H9 (cell line): ENCODE data around the gene TBL1X. TPM values are rescaled to one million over a fixed set of nuclear protein-coding genes. Genes with fewer than 3 reads are reported as not detected.

ENCODE experiments used
- DNase-seq: peaks from one replicate; pipeline ENCODE4 v3.0.0-alpha.2; 2017
- H2AFZ ChIP-seq: one replicate; pipeline ENCODE4 v1.6.1; 2013; ENCODE audit warnings: mild to moderate bottlenecking, low read length, control low read depth, moderate library complexity
- H2AK5ac ChIP-seq: 2 replicates; pipeline ENCODE4 v1.6.1; 2013; ENCODE audit warnings: low read length, control low read depth, mixed read lengths; ENCODE audit not compliant: insufficient read length
- H2BK120ac ChIP-seq: one replicate; pipeline ENCODE4 v1.6.1; 2013; ENCODE audit warnings: low read depth, mild to moderate bottlenecking, low read length, control low read depth, inconsistent platforms; ENCODE audit not compliant: poor library complexity, severe bottlenecking
- H2BK12ac ChIP-seq: 2 replicates; pipeline ENCODE4 v1.6.1; 2013; ENCODE audit warnings: low read length, control low read depth, mixed read lengths, low read depth; ENCODE audit not compliant: insufficient read length
- H2BK15ac ChIP-seq: 2 replicates; pipeline ENCODE4 v1.6.1; 2013; ENCODE audit warnings: low read depth, low read length, control low read depth
- H2BK20ac ChIP-seq: one replicate; pipeline ENCODE4 v1.6.1; 2013; ENCODE audit warnings: low read depth, mild to moderate bottlenecking, low read length, control low read depth, inconsistent platforms; ENCODE audit not compliant: poor library complexity, severe bottlenecking
- H2BK5ac ChIP-seq: 2 replicates; pipeline ENCODE4 v1.6.1; 2013; ENCODE audit warnings: low read length, control low read depth, mixed read lengths; ENCODE audit not compliant: insufficient read length
- H3K14ac ChIP-seq: 2 replicates; pipeline ENCODE4 v1.6.1; 2013; ENCODE audit warnings: low read length, control low read depth; ENCODE audit not compliant: insufficient read depth
- H3K18ac ChIP-seq: 2 replicates; pipeline ENCODE4 v1.6.1; 2013; ENCODE audit warnings: low read depth, mild to moderate bottlenecking, mixed read lengths, low read length, control low read depth; ENCODE audit not compliant: insufficient read length
- H3K23ac ChIP-seq: 2 replicates; pipeline ENCODE4 v1.6.1; 2013; ENCODE audit warnings: low read length, control low read depth, mixed read lengths, low read depth; ENCODE audit not compliant: insufficient read length
- H3K23me2 ChIP-seq: 2 replicates; pipeline ENCODE4 v1.6.1; 2013; ENCODE audit warnings: low read depth, mild to moderate bottlenecking, mixed read lengths, low read length, control low read depth; ENCODE audit not compliant: insufficient read length, poor library complexity, severe bottlenecking
- H3K27ac ChIP-seq: 2 replicates; pipeline ENCODE4 v1.5.1; 2013; ENCODE audit warnings: low read length, control low read depth, mixed read lengths, low read depth; ENCODE audit not compliant: insufficient read length
- H3K27me3 ChIP-seq: 2 replicates; pipeline ENCODE4 v1.6.1; 2013; ENCODE audit warnings: low read length, control low read depth, inconsistent platforms; ENCODE audit not compliant: insufficient read depth
- H3K4ac ChIP-seq: 2 replicates; pipeline ENCODE4 v1.6.1; 2013; ENCODE audit warnings: low read depth, mild to moderate bottlenecking, control low read depth, inconsistent platforms, low read length, moderate library complexity
- H3K4me1 ChIP-seq: 2 replicates; pipeline ENCODE4 v1.6.1; 2013; ENCODE audit warnings: low read length, control low read depth, inconsistent platforms; ENCODE audit not compliant: insufficient read depth
- H3K4me2 ChIP-seq: 2 replicates; pipeline ENCODE4 v1.6.1; 2013; ENCODE audit warnings: low read length, control low read depth, mixed read lengths; ENCODE audit not compliant: insufficient read length, insufficient read depth
- H3K56ac ChIP-seq: 2 replicates; pipeline ENCODE4 v1.6.1; 2013; ENCODE audit warnings: low read depth, mild to moderate bottlenecking, mixed read lengths, low read length, control low read depth; ENCODE audit not compliant: insufficient read length
- H3K79me1 ChIP-seq: 2 replicates; pipeline ENCODE4 v1.6.1; 2013; ENCODE audit warnings: low read depth, mild to moderate bottlenecking, moderate library complexity, low read length, control low read depth, inconsistent platforms; ENCODE audit not compliant: insufficient read depth, poor library complexity, severe bottlenecking
- H3K79me2 ChIP-seq: 2 replicates; pipeline ENCODE4 v1.6.1; 2013; ENCODE audit warnings: low read length, control low read depth, inconsistent platforms; ENCODE audit not compliant: insufficient read depth
- H3K9ac ChIP-seq: 2 replicates; pipeline ENCODE4 v1.6.1; 2013; ENCODE audit warnings: low read length, control low read depth, mixed read lengths; ENCODE audit not compliant: insufficient read length; ENCODE audit errors: extremely low read depth
- H3K9me3 ChIP-seq: one replicate; pipeline ENCODE4 v1.6.1; 2013; ENCODE audit warnings: low read depth, low read length, inconsistent platforms; ENCODE audit not compliant: control insufficient read depth
- H3T11ph ChIP-seq: one replicate; pipeline ENCODE4 v1.6.1; 2013; ENCODE audit warnings: mild to moderate bottlenecking, low read length, control low read depth, inconsistent platforms
- H4K20me1 ChIP-seq: one replicate; pipeline ENCODE4 v1.6.1; 2013; ENCODE audit not compliant: control insufficient read depth, insufficient read length, insufficient read depth
- H4K5ac ChIP-seq: 2 replicates; pipeline ENCODE4 v1.6.1; 2013; ENCODE audit warnings: low read depth, mild to moderate bottlenecking, mixed read lengths, low read length, control low read depth; ENCODE audit not compliant: insufficient read length
- H4K8ac ChIP-seq: replicated peaks from 2 replicates; pipeline ENCODE4 v1.6.1; 2013; ENCODE audit warnings: low read length, control low read depth, mixed read lengths, low read depth; ENCODE audit not compliant: insufficient read length
- H4K91ac ChIP-seq: 2 replicates; pipeline ENCODE4 v1.6.1; 2013; ENCODE audit warnings: low read depth, mild to moderate bottlenecking, moderate library complexity, mixed read lengths, low read length, control low read depth; ENCODE audit not compliant: insufficient read length
- H3K27ac Mint-ChIP-seq, 3 experiments: 2 replicates in 2 of 3; 3 replicates in 1 of 3; pipeline ENCODE4 v1.8.0; 2020 to 2021; ENCODE audit warnings: mixed read lengths in 3 of 3, mild to moderate bottlenecking in 1 of 3, moderate library complexity in 1 of 3
- H3K27me3 Mint-ChIP-seq: 2 replicates; pipeline ENCODE4 v1.8.0; 2021; ENCODE audit warnings: low read depth, mild to moderate bottlenecking, moderate library complexity, mixed read lengths
- H3K36me3 Mint-ChIP-seq, 3 experiments: 2 replicates in 2 of 3; 3 replicates in 1 of 3; pipeline ENCODE4 v1.8.0; 2020 to 2021; ENCODE audit warnings: low read depth in 3 of 3, mixed read lengths in 3 of 3; ENCODE audit not compliant: insufficient read depth in 1 of 3
- H3K4me1 Mint-ChIP-seq, 2 experiments: 2 replicates each; pipeline ENCODE4 v1.8.0; 2020; ENCODE audit warnings: mixed read lengths in 2 of 2
- H3K4me3 Mint-ChIP-seq, 2 experiments: 2 replicates in 1 of 2; 3 replicates in 1 of 2; pipeline ENCODE4 v1.8.0; 2020 to 2021; ENCODE audit warnings: mild to moderate bottlenecking in 2 of 2, mixed read lengths in 2 of 2, moderate library complexity in 1 of 2
- H3K9me3 Mint-ChIP-seq, 2 experiments: 2 replicates in 1 of 2; 3 replicates in 1 of 2; pipeline ENCODE4 v1.8.0; 2020; ENCODE audit warnings: mild to moderate bottlenecking in 2 of 2, mixed read lengths in 2 of 2, moderate library complexity in 1 of 2
- WGBS: extraction: QIAGEN DNeasy Blood & Tissue Kit; methylation state at CpG from one replicate; pipeline ENCODE4 v1.1.7; 2013; ENCODE audit warnings: missing lambda C conversion rate, low lambda C conversion rate, mixed read lengths; ENCODE audit not compliant: insufficient read length; ENCODE audit errors: extremely low coverage; 5-methylcytosine and 5-hydroxymethylcytosine counted together
- total RNA-seq: library from RNA; stranded (reverse); gene quantifications from 2 replicates; pipeline ENCODE4 v1.2.1, GENCODE V29; 2021
- TF ChIP-seq, protein P1 (sequence below): fragments of 200-600 bp; sonication (generic); conservative IDR thresholded peaks from 3 replicates; pipeline ENCODE4 v1.8.0; 2021; ENCODE audit warnings: antibody characterized with exemption, mild to moderate bottlenecking

TBL1X gene
- total RNA-seq, 1 experiment from 2014 or later = 24.1 TPM

DNA sequence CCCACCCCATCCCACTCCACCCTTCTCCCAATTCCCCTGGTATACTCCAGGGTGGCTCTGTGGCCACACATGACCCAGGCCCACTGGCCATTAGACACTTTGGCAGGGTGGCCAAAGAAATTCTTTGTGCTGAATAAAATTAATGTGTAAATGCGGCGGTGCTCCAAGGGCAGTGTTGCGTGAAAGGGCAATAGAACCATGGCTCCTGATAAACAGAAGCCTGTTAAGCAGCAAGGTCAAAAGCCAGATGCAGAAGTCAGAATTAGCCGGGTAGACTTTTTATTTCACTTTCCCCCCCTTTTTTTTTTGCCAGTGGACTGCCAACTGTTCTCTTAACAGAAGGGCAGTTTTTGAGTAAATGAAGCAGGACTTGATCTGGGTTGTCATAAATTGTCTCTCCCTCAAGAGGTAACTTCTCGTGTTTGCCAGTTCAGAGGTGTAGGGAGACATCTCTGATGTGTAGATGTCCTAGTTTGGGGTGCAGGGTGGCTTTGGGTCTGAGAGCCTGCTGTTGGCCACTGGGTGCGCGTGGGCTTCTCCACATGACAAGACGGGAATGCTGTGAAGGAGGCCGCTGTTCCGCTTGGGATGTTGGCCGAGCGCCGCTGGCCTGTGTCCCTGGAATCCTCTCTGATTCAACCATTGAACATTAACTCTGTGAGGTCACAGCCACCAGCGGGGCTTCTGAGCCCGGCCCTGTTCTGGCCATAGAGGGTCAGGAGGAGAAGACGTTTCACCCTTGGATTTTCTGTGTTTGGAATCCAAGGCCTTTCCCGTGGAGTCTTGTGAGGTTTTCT is 139.5 kb downstream of the TBL1X start:
- H3K36me3 Mint-ChIP-seq = peaks cover 5 to 20% (median 20%) of the 10 kb centered on the region in 3 experiments; a peak in 6 of 7 replicates
- H3K9me3 Mint-ChIP-seq = peaks cover 7 to 62% of the 10 kb centered on the region in 2 experiments; a peak in 4 of 5 replicates
- H2AK5ac ChIP-seq = no peak overlapping the region
- H3K4me1 Mint-ChIP-seq = peaks cover under 1 to 14% of the 10 kb centered on the region in 2 experiments; a peak in 2 of 4 replicates
- no peak overlapping the region for H4K5ac ChIP-seq
- no peaks in the 10 kb centered on the region for H3K79me2 ChIP-seq
- H2BK12ac ChIP-seq = no peak overlapping the region
- H4K91ac ChIP-seq = no peak overlapping the region
- TF ChIP-seq, protein P1, sequence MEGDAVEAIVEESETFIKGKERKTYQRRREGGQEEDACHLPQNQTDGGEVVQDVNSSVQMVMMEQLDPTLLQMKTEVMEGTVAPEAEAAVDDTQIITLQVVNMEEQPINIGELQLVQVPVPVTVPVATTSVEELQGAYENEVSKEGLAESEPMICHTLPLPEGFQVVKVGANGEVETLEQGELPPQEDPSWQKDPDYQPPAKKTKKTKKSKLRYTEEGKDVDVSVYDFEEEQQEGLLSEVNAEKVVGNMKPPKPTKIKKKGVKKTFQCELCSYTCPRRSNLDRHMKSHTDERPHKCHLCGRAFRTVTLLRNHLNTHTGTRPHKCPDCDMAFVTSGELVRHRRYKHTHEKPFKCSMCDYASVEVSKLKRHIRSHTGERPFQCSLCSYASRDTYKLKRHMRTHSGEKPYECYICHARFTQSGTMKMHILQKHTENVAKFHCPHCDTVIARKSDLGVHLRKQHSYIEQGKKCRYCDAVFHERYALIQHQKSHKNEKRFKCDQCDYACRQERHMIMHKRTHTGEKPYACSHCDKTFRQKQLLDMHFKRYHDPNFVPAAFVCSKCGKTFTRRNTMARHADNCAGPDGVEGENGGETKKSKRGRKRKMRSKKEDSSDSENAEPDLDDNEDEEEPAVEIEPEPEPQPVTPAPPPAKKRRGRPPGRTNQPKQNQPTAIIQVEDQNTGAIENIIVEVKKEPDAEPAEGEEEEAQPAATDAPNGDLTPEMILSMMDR = no peak
- H2BK5ac ChIP-seq = no peak overlapping the region
- peaks cover 2% of the 10 kb centered on the region for H3K27me3 Mint-ChIP-seq
- H2BK20ac ChIP-seq = no peak overlapping the region
- H3K4me2 ChIP-seq = no peak overlapping the region
- no CpG with 5 or more reads among the region's 17 CpGs for WGBS
- H3K23ac ChIP-seq = no peak overlapping the region
- no peak overlapping the region for H3K27ac ChIP-seq
- no peaks in the 10 kb centered on the region for H4K20me1 ChIP-seq
- no peaks in the 10 kb centered on the region for H3K27me3 ChIP-seq
- no peak overlapping the region for H3K4me3 Mint-ChIP-seq
- H3K9me3 ChIP-seq = no peaks in the 10 kb centered on the region
- H4K8ac ChIP-seq = no peak overlapping the region
- H3K23me2 ChIP-seq = no peaks in the 10 kb centered on the region
- no peak for DNase-seq
- H3K4ac ChIP-seq = no peak overlapping the region
- no peak overlapping the region for H3K18ac ChIP-seq
- H2BK15ac ChIP-seq = no peak overlapping the region
- H3K27ac Mint-ChIP-seq = no peak overlapping the region
- H3K79me1 ChIP-seq = no peaks in the 10 kb centered on the region
- no peak overlapping the region for H3K56ac ChIP-seq
- no peak overlapping the region for H2AFZ ChIP-seq
- H3K14ac ChIP-seq = no peak overlapping the region
- H3K9ac ChIP-seq = no peak overlapping the region
- H3K4me1 ChIP-seq = no peaks in the 10 kb centered on the region
- no peak overlapping the region for H2BK120ac ChIP-seq
- H3T11ph ChIP-seq = no peak overlapping the region
